ENCODE measurements around the gene PATE1. TPM values are rescaled to one million over a fixed set of nuclear protein-coding genes. Genes with fewer than 3 reads are reported as not detected.

PATE1 gene
- total RNA-seq, 2 experiments from 2014 or later, result not detected

- peaks cover 15% of the 10 kb centered on the region for H3K27me3 Mint-ChIP-seq
- ChIA-PET POLR2A (no interaction called here), CTCF (interaction anchor here (0.8 kb wide), 2 partner anchors 11 to 157 kb away, joined by 3 read pairs; no protein-coding TSS in a partner anchor)
- no peak overlapping the region for H3K4me3 Mint-ChIP-seq
- DNase-seq, result no peak
- no peak for TF ChIP-seq CTCF (IDR thresholded peaks at IDR 0.05)
- H3K27ac Mint-ChIP-seq, result no peak overlapping the region
- no peak for ATAC-seq
- intact Hi-C loops (cut with micrococcal nuclease), result loop anchor here (10.0 kb wide), 1 partner anchor 151 kb away; no protein-coding TSS in a partner anchor
- H3K4me1 Mint-ChIP-seq (ENCODE audit: low read depth), result no peaks in the 10 kb centered on the region
- H3K36me3 Mint-ChIP-seq (ENCODE audit: low read depth), result no peaks in the 10 kb centered on the region
- H3K9me3 Mint-ChIP-seq, result no peaks in the 10 kb centered on the region
These were observed 22.0 kb upstream of the PATE1 start for GRCh38 chr11:125724125-125724524.

GRCh38 chr11:125728969-125729368 lies 17.1 kb upstream of the PATE1 start:
- peaks cover 13% of the 10 kb centered on the region for H3K27me3 Mint-ChIP-seq
- ATAC-seq, result no peak
- H3K36me3 Mint-ChIP-seq (ENCODE audit: low read depth), result no peaks in the 10 kb centered on the region
- TF ChIP-seq CTCF (IDR thresholded peaks at IDR 0.05), result no peak
- H3K9me3 Mint-ChIP-seq, result no peaks in the 10 kb centered on the region
- H3K4me3 Mint-ChIP-seq, result no peak overlapping the region
- intact Hi-C loops (cut with micrococcal nuclease), result loop anchor here (10.0 kb wide), 1 partner anchor 146 kb away; no protein-coding TSS in a partner anchor
- ChIA-PET CTCF (no interaction called here), POLR2A (no interaction called here)
- DNase-seq, result no peak
- no peaks in the 10 kb centered on the region for H3K4me1 Mint-ChIP-seq (ENCODE audit: low read depth)
- H3K27ac Mint-ChIP-seq, result no peak overlapping the region

GRCh38 chr11:125740617-125741016 lies 5.5 kb upstream of the PATE1 start:
- Mint-ChIP-seq H3K36me3 (ENCODE audit: low read depth) (no peaks in the 10 kb centered on the region), H3K4me1 (ENCODE audit: low read depth) (no peaks in the 10 kb centered on the region), H3K9me3 (peaks cover 2% of the 10 kb centered on the region), H3K27me3 (peaks cover 8% of the 10 kb centered on the region), H3K4me3 (no peak overlapping the region), H3K27ac (no peak overlapping the region)
- DNase-seq, result no peak
- TF ChIP-seq CTCF (IDR thresholded peaks at IDR 0.05), result no peak
- intact Hi-C loops (cut with micrococcal nuclease), result no loop called here
- no peak for ATAC-seq
- ChIA-PET CTCF (interaction anchor here (1.0 kb wide), 1 partner anchor 10 kb away, joined by 3 read pairs; no protein-coding TSS in a partner anchor), POLR2A (no interaction called here)

- H3K27ac Mint-ChIP-seq, result no peak overlapping the region
- no peaks in the 10 kb centered on the region for H3K4me1 Mint-ChIP-seq (ENCODE audit: low read depth)
- no peak for TF ChIP-seq CTCF (IDR thresholded peaks at IDR 0.05)
- H3K27me3 Mint-ChIP-seq, result peaks cover 8% of the 10 kb centered on the region
- no peaks in the 10 kb centered on the region for H3K9me3 Mint-ChIP-seq
- POLR2A ChIA-PET, result no interaction called here
- H3K36me3 Mint-ChIP-seq (ENCODE audit: low read depth), result no peaks in the 10 kb centered on the region
- ATAC-seq (no peak), DNase-seq (no peak)
- no peak overlapping the region for H3K4me3 Mint-ChIP-seq
- intact Hi-C loops (cut with micrococcal nuclease), result no loop called here
- CTCF ChIA-PET, result no interaction called here
These were observed 2.4 kb upstream of the PATE1 start for GRCh38 chr11:125743681-125744080.

GRCh38 chr11:125750629-125751028 lies 4.5 kb downstream of the PATE1 start:
- TF ChIP-seq CTCF (IDR thresholded peaks at IDR 0.05), result no peak
- H3K4me3 Mint-ChIP-seq, result no peak overlapping the region
- H3K27me3 Mint-ChIP-seq, result peaks cover 6% of the 10 kb centered on the region
- H3K27ac Mint-ChIP-seq, result no peak overlapping the region
- intact Hi-C loops (cut with micrococcal nuclease), result no loop called here
- H3K4me1 Mint-ChIP-seq (ENCODE audit: low read depth), result no peaks in the 10 kb centered on the region
- H3K36me3 Mint-ChIP-seq (ENCODE audit: low read depth), result no peaks in the 10 kb centered on the region
- no peaks in the 10 kb centered on the region for H3K9me3 Mint-ChIP-seq
- CTCF ChIA-PET, result interaction anchor here (0.8 kb wide), 1 partner anchor 11 kb away, joined by 3 read pairs; no protein-coding TSS in a partner anchor
- DNase-seq, result no peak
- no peak for ATAC-seq
- POLR2A ChIA-PET, result no interaction called here
